GM21447 (cell line): ENCODE results near the gene SLC19A1.

ENCODE experiments used
- ATAC-seq: cut with Tn5 transposase; IDR thresholded peaks from one replicate; pipeline ENCODE4 v1.9.1; 2021; ENCODE audit not compliant: unreplicated experiment

The SLC19A1 gene

DNA sequence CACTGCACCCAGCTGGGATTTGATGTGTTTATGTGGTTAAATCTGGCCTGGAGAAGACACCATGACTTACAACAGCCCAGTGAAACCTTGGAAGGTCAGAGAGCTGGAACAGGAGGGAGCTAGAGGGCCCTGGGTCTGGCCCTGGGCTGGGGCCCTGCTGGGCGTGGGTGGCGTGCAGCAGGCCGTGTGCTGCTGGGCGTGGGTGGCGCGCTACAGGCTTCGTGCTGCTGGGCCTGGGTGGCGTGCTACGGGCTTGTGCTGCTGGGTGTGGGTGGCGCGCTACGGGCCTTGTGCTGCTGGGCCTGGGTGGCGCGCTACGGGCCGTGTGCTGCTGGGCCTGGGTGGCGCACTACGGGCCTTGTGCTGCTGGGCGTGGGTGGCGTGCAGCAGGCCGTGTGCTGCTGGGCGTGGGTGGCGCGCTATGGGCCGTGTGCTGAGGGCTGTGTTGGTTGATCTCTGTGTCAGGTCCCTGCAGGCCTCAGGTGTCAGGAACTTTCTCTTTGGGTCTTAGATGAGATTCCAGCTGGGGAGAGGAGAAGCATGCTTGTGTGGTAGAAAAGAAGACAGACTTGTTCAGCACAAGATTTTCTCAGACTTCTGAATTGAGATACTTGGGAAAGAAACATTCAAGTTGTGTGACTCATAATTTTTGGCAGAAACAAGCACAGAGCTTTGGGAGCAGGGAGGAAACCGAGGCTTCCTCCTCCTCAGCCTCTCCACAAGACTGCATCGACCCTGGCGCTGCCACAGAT is 71.3 kb downstream of the SLC19A1 start:
- ATAC-seq = no peak

DNA sequence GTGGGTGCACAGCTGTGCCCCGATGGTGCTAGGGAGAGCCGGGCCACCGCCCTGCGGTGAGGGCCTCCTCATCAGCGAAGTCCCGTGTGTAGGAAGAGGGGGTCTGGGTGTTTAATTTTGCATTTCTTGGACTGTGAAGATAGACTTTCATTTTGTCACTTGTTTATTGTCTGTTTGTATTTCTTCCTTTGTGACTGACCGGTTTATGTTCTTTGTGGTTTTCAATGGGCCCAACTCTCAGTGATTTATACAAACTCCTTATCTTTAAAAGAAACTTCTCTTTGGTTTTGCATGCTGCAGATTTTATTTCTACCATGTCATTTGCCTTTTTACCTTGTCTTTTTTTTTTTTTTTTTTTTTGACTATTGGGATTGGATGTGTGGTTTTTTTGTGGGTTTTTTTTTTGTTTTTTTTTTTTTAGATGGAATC is 72.1 kb downstream of the SLC19A1 start:
- no peak for ATAC-seq

DNA sequence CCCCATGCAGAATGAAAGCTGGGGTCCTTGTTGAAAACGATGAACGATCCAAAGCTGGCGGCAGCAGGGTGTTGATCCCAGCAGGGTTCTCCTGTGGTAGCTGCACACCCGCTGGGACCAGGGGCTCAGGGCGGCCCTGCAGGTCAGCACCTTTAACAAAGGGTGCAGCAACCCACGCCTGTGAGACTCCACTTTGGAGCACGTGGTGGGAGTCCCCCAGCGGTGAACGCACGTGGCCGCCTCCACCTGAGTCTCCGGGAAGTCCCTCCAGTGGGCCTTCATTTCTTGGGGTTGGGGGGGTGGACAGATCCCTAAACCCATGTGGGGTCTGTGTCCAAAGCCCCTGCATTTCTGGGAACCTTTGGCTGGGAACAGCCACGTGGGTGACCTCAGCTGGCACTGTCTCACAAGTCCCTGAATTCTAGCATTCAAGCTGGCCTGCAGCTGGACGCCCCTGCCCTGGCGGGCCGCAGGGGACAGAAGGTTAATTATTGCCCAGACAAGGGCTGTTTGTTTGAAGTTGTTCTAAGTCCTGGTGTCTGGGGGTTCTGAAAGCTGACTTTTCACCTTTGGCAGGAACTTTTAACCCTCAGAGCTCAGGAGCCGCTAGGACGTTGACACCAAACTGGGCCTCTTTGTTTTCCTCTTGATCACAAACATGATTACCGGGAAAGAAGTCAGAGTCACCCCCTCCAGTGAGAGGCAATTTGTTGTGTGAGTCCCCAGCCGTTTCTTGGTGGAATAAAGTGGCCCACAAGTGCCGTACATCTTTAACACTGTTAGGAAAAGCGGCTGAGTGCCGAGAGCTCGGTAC is 72.8 kb downstream of the SLC19A1 start:
- ATAC-seq = no peak

DNA sequence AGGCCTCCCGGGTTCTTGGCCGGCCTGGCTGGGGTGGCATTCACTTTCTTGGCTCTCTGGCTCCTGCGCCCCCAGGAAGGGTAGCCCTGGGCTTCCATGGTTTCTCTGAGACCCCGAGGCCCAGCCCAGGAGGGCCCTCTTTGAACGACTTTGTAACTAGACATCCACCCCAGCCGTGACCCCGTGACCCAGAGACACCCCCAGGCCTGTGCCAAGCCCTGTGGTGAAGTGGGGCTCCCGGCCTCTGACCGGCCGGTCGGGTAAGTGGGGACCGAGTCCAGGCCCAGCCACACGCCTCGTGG is 73.3 kb downstream of the SLC19A1 start:
- no peak for ATAC-seq

DNA sequence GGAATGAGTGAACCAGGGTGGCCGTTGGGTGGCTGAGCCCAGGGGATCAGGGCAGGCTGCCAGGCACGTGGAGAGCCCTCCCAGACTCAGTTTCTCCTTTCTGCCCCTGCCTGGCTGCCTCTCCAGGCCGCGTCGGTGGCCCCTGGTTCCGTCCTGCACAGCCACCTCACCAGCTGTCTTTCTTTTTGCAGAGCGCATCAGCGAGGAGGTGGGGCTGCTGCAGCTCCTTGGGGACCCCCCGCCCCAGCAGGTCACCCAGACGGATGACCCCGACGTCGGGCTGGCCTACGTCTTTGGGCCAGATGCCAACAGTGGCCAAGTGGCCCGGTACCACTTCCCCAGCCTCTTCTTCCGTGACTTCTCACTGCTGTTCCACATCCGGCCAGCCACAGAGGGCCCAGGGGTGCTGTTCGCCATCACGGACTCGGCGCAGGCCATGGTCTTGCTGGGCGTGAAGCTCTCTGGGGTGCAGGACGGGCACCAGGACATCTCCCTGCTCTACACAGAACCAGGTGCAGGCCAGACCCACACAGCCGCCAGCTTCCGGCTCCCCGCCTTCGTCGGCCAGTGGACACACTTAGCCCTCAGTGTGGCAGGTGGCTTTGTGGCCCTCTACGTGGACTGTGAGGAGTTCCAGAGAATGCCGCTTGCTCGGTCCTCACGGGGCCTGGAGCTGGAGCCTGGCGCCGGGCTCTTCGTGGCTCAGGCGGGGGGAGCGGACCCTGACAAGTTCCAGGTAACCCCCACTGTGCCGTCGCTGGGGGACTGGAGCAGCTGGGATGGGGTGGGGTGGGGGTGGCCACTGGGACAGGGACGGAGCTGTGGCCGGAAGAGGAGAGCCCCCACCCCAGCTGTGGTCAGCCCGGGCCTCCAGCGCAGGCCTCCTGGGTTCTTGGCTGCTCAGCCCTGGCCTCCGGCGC is 73.9 kb downstream of the SLC19A1 start:
- no peak for ATAC-seq

DNA sequence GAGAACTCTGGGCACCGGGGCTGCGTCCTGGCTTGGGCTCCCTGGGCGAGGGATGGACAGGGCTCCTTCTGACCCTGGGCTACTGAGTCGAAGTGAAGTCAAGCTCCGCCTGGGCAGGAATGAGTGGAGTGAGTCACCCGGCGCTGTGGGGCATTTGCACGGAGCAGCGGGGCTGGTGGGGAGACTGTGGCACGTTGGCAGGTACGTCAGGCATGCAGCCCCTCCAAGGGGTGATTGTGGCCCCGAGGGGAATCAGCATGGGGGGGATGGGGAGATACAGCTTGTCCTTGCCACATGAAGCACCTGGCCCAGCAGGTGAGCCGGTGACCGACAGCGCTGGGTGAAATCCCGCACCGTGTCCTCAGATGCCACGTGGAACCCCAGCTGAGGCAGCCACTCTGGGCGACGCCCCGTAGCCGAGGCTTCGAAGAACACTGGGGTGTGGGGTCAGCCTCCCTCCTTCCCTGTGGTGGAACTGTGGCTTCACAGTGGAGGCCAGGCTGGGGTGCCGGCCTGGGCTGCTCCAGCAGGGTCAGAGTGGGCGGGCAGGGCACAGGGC is 74.9 kb downstream of the SLC19A1 start:
- no peak for ATAC-seq

DNA sequence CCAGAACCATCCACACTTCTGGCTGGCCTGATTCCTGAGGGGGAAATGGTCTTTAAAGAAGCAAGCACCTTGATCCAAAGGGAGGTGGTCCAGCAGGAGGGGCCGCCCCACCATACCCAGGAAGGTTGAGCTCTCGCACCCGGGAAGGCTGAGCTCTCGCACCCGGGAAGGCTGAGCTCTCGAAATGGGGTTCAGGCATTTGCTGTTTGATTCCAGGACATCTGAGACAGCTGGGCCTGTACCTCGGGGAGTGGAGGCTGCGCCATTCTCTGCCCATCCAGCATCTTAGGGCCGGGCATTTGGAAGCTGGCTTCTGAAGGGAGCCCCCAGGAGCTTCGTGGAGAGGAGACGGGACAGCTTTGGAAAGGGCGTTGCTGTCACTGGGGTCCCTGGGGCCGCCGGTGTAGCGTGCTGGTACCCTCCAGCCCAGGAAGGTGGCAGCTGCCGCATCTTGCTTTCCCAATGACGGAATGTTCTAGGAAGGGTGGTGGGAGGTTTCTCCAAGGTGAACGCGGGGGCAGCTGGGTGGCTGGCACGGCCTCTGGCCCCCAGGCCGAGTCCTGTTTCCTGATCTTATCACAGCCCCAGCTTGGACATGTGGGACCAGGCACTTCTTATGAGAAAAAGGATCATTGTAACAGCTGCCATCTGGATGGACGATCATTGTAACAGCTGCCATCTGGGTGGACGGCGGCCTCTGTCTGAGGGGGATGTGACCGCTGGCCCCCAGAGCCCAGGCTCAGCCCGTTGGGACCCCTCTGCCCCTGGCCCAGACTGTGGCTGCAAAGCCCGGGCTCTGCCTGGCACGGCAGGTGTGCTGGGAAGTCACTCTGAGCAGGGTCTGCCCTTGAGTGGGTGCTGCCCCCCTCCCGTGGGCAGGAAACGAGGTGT is 75.7 kb downstream of the SLC19A1 start:
- no peak for ATAC-seq

DNA sequence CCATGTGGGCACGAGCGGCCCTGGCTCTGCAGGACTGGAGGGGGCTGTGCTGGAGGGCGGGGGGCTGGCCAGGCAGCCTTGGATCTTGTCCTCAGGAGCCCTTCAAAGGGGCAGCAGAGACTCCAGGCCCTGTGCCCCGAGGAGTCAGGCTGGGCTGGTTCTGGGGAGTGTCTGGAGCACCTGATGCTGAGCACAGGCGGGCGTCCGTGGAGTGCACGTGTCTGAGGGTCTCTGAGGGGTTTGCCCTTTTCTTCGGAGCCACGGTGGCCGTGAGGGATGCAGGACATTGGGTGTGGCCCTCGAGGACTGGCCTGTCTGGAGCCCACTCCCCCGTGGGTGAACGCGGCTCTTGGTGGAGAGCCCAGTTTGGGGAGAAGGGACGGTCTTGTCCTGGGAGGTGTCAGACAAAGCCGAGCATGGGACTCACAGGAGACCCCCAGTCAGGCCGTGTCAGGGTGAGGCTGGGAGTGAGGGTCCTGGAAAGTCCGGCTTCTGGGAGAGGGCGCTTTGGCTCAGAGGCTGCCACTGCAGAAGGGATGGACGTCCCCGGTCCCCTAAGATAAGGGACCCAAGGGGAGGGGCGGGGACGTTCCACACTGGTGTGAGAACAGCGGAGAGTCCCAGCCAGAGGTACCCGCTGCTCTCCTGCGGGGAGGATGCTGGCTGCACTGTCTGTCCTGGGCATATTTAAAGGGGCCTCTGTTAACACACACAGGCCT is 76.5 kb downstream of the SLC19A1 start:
- ATAC-seq = no peak

DNA sequence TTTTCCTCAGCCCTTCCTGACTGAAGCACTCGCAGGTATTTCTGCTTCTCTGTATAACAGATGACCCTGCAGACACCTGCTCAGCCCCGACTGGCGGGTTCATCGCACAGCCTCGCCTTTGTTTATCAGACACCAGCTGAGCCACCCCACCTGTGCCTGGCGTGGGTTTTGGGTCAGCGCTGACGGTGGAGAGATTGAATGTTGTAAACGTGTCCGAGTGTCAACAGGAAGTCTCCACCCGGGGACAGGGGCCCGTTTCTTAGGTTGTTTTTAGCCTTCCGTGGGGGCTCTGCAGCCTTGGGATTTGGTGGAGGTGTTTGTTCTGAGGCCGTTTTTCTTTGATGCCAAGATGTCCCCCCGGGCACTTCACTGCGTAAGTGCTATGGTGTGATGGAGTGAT is 77.1 kb downstream of the SLC19A1 start:
- no peak for ATAC-seq

DNA sequence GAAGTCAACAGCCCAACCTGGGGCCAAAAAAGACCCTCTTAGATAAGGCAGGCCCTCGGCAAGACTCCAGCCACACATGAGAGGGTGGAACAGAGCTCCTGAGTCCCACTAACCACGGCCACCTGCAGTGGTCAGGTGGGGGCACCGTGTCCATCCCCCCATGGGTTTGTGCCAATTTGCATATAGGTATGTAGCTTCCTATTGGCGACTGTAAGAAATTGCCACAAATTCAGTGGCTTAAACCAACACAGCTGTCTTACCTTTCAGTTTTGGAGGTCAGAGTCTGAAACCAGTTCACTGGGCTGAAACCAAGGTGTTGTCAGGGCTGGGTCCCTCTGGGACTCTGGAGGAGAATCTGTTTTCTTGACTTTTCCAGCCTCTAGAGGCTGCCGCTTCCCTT is 77.9 kb downstream of the SLC19A1 start:
- no peak for ATAC-seq

DNA sequence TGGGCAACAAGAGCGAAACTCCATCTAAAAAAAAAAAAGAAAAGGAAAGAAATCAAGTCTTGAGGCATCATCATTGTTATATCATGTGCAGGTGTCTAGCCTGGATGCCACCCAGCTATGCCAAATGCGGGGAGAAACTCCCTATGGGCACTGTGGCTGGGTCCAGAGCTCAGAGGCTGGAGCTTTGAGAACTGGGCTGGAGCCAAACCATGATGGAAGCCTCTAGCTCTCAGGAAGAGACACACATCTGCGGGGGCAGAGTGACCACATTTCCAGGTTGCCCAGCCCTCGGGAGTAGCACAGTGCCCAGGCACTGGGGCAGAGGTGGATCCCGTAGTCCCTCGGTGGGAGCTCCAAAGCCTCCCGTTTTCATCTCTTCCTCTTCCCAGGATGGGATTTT is 78.4 kb downstream of the SLC19A1 start:
- ATAC-seq = no peak

DNA sequence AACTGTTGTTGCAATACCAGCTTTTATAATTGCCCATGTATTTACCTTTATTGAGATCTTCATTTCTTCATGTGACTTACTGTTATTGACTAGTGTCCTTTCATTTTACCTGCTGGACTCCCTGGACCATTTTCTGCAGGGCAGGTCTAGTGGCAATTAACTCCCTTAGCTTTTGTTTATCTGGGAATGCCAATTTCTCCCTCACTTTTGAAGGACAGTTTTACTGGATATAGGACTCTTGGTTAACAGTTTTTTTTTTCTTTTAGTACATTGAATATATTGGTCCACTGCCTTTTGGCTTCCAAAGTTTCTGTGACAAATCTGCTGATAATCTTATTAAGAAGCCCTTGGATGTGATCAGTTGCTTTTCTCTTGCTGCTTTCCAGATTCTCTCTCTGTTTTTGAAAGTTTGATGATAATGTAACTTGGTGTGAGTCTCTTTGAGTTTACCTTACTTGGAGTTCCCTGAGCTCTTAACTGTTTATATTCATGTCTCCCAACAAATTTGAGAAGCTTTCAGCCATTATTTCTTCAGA is 80.4 kb downstream of the SLC19A1 start:
- no peak for ATAC-seq

DNA sequence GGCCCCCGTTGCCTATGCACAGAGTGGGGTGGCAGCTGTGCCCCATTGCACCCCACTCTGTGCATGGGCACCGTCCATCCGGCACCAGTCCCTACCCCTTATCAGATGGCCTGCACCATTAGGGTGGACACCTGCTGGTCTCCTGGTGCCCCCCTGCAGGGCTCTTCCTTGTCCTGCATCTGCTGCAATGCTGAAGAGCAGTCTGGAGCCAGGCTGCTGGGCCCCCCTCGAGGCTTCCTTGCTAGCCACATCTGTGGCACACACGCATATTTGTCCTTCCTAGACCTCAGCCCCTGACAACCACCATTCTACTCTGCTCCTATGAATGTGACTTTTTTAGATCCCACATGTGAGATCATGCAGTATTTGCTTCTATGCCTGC is 80.9 kb downstream of the SLC19A1 start:
- ATAC-seq = no peak

DNA sequence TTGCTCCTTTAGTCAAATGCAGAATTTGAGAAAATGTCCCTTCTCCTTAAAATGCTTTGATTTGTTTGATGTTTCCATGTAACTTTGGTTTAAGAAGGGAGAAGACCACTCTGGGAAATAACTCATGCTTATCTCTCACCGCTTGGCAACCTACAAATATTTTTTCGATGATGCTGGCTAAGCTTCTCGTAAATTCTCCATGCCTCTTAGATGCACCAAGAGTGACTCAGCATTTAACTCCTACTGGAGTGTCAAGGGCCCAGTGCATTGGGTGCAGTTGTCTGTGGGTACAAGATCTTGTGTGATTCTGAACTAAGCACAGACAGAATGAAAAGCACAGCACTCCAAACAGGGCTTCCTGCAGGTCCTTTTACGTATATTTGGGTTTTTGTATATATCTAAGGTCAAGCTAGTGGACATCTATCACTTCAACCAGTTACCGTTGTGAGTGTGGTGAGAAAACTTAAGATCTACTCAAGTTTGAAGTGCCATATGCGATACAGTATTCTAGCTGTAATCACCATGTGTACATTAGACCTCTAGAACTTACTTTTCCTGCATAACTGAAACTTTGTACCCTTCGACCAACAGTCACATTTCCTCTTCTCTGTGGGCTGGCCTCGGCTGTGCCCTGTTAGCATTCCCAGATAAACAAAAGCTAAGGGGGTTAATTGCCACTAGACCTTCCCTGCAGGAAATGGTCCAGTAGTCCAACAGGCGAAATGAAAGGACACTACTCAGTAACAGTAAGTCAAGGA is 81.5 kb downstream of the SLC19A1 start:
- no peak for ATAC-seq

DNA sequence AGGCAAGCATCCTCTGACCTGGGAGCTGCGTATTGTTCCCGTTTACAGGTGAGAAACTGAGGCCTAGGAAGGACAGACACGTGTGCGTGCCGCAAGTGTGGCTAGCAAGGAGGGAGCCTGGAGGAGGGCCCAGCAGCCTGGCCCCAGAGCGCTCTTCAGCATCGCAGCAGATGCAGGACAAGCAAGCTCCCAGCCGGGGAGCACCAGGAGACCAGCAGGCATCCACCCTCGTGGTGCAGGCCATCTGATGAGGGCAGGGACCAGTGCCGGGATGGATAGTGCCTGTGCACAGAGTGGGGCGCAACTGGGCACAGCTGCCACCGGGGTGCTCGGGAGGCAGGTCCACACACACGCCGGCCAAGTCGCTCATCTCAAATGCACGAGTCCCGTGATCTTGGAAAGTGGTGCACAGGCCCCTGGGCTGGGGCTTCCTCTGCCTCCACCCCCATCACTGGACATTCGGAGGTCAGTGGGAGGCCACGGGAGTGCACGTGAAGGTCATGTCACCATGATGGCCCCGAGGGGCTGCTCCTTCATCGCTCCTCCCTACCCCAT is 82.2 kb downstream of the SLC19A1 start:
- ATAC-seq = no peak

DNA sequence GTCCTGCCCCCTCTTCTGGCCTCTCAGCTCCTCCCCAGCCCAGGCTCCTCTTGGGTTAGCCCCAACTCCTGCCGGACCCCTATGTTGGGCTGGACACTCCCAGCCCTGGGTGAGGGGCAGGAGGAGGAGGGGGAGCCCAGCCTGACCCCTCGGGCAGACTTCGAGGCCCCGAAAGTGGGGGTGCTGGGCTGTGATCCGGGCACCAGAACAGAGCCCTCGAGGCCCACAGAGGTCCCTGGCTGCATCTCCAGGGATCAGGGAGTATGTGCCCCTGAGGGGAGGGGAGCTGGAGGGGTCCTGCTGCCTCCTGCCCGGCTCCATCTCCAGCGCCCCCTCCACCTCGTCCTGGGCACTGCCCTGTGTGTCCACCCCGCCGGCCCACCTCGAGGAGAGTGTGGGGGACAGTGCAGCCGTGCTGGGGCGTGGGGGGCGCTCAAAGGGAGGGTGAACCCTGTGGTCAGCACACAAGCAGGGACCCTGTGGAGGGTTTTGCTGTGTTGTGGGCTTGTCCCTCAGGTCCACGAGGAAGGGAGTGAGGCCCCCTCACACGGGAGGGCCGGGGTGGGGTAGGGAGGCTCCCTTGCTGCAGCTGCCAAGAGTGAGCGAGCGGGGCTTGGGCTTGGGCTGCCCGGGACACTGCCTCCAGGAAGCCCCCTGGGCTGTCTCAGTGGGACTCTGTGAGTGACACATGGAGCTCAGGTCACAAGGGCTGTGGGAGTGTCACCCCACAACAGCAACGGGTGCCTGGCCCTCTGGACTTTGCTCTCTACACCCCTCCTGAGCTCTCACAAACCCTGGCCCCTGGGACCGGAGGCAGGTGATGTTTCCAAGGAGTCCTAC is 82.8 kb downstream of the SLC19A1 start:
- ATAC-seq = no peak
